BJ (cell line): ENCODE measurements around the gene ATP8A2. TPM values are rescaled to one million over a fixed set of nuclear protein-coding genes. Genes with fewer than 3 reads are reported as not detected.

ENCODE experiments used
- CTCF ChIA-PET: fragments of 350-600 bp; formaldehyde crosslinking; extraction: SDS; loops from one replicate; lab custom pipeline; 2021; ENCODE audit warnings: antibody characterized with exemption, inconsistent platforms; lab: Yijun Ruan, JAX
- POLR2A ChIA-PET: fragments of 300-600 bp; sonication (Branson Sonifier 250); formaldehyde crosslinking; extraction: SDS; loops from one replicate; lab custom pipeline; 2021; ENCODE audit warnings: antibody characterized with exemption; lab: Charles Lee
- DNase-seq: peaks from one replicate; pipeline ENCODE4 v3.0.0-alpha.2; 2011; ENCODE audit warnings: low read depth
- H3K27me3 ChIP-seq: 2 replicates; pipeline ENCODE4 v1.6.0; 2011; ENCODE audit warnings: low read length; ENCODE audit not compliant: control insufficient read depth, insufficient read depth
- H3K36me3 ChIP-seq: 2 replicates; pipeline ENCODE4 v1.5.1; 2011; ENCODE audit warnings: low read length; ENCODE audit not compliant: control insufficient read depth, insufficient read depth
- H3K4me3 ChIP-seq: 2 replicates; pipeline ENCODE4 v1.5.1; 2011; ENCODE audit warnings: low read depth, mild to moderate bottlenecking, control low read depth, low read length
- CTCF ChIP-seq: IDR thresholded peaks from 2 replicates; pipeline ENCODE4 v1.5.1; 2011; ENCODE audit warnings: low read depth, mild to moderate bottlenecking, control low read depth, inconsistent platforms, low read length, moderate library complexity; ENCODE audit not compliant: insufficient read depth
- polyA plus RNA-seq: library from polyadenylated mRNA; depleted of rRNA; stranded (reverse); fragments of >200 nt; gene quantifications from 2 replicates; pipeline ENCODE4 v1.2.3, GENCODE V29; 2011

Gene ATP8A2
- polyA plus RNA-seq, 1 experiment: 0.02 TPM

DNA sequence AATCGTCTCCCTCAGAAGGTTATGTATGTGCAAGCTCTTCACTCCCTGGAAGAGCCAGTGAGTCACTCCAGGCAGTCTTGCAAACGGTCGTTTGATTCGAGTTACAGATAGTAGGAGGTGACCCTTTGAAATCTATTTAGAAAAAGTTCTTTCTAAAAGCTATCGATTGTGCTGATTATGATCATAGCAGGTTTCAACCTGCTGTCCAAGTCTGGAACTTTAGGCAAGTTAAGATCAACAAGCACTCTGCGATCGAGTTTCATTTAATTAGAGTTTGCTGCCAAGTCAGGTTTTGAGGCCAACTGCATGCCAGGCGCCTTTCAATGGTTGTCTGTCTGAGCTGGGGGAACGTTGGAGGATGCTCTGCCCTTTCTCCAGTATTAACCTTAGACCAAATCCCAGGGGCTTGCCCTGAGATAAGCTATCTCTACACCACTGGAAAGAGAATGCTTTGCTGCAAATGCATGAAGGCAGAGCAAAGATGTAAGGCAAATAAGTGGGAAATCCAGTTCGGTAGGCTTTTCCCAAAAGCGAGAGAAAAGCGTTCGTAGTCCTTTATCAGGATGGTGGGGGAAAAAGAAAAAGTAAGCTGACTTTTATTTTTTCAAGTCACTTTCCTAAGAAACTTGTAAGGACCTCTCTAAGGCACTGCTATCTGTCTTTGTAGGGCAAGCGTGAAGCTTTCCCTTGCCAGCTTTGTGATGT is 287.5 kb downstream of the ATP8A2 start:
- CTCF ChIA-PET: no interaction called here
- no peak for TF ChIP-seq CTCF
- no peaks in the 10 kb centered on the region for H3K36me3 ChIP-seq
- H3K4me3 ChIP-seq: no peak overlapping the region
- DNase-seq: no peak
- no peaks in the 10 kb centered on the region for H3K27me3 ChIP-seq
- POLR2A ChIA-PET: no interaction called here

DNA sequence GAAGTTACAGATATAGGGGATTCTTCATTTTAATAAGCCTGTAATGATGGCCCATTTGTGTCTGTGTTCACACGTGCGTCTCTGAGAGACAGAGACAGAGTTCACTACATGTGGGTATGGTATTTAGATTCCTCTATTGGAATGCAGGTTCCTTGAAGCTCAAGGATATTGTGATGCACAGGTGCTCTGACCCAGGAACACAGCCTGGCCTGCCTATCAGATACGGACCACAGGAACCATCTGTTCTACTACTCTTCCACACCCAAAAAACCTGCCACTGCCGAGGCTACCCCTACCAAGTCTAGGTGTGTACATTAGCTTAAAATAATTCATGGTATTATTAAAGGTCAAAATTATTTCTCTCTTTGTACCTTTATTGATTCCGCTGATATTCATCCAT is 289.2 kb downstream of the ATP8A2 start:
- no peaks in the 10 kb centered on the region for H3K36me3 ChIP-seq
- CTCF ChIA-PET: no interaction called here
- H3K4me3 ChIP-seq: no peak overlapping the region
- POLR2A ChIA-PET: no interaction called here
- no peak for DNase-seq
- TF ChIP-seq CTCF: no peak
- no peaks in the 10 kb centered on the region for H3K27me3 ChIP-seq

GRCh38 chr13:25662516-25662915 is 290.7 kb downstream of the ATP8A2 start:
- POLR2A ChIA-PET: no interaction called here
- no peak for TF ChIP-seq CTCF
- DNase-seq: no peak

DNA sequence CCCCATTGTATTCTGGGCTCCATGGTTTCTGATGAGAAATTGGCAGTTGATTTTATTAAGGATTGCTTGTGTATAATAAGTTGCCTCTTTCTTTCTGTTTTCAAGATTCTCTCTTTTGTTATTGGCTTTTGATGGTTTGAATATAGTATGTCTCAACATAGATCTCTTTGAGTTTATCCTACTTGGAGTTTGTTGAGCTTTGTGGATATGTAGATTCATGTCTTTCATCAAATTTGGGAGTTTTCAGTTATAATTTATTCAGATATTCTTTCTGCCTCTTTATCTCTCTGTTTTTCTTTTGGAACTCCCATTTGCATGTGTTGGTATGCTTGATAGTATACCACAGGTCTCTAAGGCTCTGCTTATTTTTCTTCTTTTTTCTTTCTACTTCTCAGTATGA is 296.6 kb downstream of the ATP8A2 start:
- DNase-seq: no peak
- Histone ChIP-seq H3K36me3 (no peaks in the 10 kb centered on the region), H3K27me3 (no peaks in the 10 kb centered on the region), H3K4me3 (no peak overlapping the region)
- CTCF ChIA-PET: no interaction called here
- POLR2A ChIA-PET: no interaction called here
- TF ChIP-seq CTCF: no peak

More at GRCh38 chr13:25662516-25662915, 290.7 kb downstream of the ATP8A2 start:
- no peaks in the 10 kb centered on the region for H3K27me3 ChIP-seq
- no peak overlapping the region for H3K4me3 ChIP-seq
- CTCF ChIA-PET: no interaction called here
- H3K36me3 ChIP-seq: no peaks in the 10 kb centered on the region

- no peak overlapping the region for H3K4me3 ChIP-seq
- no peak for DNase-seq
- ChIA-PET CTCF (no interaction called here), POLR2A (no interaction called here)
- no peak for TF ChIP-seq CTCF
- H3K36me3 ChIP-seq: no peaks in the 10 kb centered on the region
- H3K27me3 ChIP-seq: no peaks in the 10 kb centered on the region
Measured at GRCh38 chr13:25673711-25674110, 301.9 kb downstream of the ATP8A2 start.
